HuH-7 (cell line): Measurements from ENCODE around the gene NHERF2.

Experiments
- DNase-seq: peaks from one replicate; pipeline ENCODE4 v3.0.0; 2011; ENCODE audit warnings: low spot score

Gene NHERF2

DNA sequence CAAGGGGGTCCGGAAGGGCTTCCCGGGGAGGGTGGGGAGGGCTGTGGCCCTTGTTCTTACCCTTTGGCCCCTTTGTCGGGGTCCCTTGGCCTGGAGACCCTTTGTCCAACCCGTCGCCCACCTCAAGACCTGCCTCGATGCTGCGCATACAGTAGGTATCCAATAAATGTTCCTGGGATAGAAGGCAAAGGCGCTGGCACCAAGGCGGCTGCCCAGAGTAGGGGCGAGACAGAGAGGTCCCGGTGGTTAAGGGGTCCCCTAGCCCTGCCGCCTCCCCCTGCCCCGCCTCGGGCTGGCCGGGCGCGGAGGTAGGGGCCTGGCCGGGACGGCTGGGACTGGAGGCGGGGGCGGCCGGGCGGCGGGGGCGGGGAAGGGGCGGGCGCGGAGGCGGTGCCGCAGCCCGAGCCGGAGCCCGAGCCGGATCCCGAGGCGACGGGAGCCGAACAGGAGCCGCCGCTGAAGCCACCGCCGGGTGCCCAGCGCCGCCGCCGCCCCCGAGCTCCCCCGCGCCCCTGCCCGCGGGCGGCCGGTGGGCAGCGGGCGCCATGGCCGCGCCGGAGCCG is at the start of gene NHERF2:
TSS of gene NHERF2 (plus strand) at position 442 of the 563 bp plus-strand sequence. CDS start at position 546, 104 bp downstream.
- peak; percentile 79 for DNase-seq

DNA sequence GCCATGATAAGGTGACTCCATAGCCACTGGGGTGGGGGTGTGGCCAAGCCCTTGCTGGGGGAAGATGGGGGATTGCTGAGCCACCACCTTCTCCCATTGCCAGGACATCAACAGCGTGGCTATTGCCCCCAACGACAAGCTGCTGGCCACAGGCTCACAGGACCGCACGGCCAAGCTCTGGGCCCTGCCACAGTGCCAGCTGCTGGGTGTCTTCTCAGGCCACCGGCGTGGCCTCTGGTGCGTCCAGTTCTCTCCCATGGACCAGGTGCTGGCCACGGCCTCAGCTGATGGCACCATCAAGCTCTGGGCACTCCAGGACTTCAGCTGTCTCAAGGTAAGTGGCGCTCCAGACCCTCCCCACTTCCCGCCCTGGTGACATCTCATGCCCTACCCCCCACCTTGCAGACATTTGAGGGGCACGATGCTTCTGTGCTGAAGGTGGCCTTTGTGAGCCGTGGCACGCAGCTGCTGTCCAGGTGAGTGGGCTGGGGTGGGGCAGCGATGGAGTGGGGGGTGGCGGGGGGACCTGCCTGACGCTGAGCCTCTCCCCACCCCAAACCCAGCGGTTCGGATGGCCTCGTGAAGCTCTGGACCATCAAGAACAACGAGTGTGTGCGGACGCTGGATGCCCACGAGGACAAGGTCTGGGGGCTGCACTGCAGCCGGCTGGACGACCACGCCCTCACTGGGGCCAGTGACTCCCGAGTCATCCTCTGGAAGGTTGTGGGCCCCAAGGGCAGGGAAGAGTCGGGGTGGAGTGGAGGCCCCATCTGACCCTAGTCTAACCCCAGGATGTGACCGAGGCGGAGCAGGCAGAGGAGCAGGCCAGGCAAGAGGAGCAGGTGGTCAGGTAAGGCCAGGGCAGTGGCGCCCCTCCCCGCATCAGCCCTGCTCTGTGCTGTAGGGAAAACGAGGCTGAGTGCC is 49.5 kb upstream of the NHERF2 start:
- no peak for DNase-seq

GRCh38 chr16:1977875-1978268 is 48.8 kb upstream of the NHERF2 start:
- no peak for DNase-seq

DNA sequence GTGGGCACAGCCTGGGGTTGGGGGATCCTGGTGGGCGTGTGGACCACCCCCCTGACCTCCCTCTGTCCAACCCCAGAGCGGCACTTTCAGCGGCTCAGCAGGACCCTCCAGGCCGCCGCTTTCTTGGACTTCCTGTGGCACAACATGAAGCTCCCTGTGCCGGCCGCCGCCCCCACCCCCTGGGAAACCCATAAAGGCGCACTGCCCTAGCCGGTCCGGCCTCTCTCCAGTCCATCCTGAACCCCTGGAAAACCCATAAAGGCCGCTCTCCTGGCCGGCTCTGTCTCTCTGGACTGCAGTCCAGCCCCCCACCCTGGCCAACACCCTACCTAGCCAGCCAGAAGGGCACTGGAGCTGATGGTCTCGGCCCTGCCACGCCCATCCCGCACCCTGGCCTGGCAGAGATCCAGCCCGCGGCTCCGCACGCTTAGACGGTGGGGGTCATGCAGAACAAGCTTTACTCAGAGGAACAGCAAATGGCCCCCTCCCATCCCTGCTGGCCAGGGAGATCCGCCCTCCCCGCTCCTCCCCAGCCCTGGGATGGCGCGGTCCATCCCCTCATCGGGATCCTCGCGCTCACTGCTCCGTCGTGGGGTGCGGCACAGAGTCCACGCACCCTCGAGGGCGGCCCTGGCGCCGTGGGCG is 48.1 kb upstream of the NHERF2 start:
- DNase-seq, result no peak

GRCh38 chr16:1979271-1980029 is 47.3 kb upstream of the NHERF2 start:
- DNase-seq, result no peak

DNA sequence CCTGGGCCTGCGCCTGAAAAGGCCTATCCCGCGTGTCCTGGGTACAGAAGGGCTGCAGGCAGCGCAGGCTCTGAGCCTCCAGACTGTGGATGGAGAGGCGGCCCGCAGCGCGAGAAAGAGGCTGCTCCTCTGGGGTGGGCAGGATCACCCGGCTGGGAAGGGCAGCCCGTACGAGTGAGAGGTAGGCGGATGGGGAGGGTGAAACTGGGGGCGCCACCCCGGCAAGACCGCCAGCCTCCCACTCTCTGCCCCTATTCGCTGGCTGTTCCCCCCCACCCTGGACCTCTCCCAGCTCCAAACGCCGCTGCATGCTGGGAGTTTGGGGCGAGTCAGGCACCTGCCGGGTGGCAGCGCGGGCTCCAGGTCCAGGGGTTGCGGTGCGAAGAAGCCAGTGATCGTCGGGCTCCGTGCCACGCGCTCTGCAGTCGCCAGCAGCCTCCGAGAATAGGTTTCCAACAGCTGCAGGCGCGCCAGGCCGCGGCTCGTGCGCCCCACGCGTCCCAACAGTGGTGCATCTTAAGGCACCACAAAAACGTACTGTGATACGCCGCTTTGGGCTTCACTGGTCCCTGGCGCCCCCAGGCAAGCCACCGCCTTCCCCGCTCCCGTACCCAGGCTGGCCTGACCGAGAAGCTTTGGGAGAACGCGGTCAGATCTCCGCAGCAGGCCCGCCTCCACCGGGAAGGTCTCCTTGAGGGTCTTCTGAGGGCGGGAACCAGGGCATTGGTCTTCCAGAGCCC is 46.5 kb upstream of the NHERF2 start:
- DNase-seq, result no peak

GRCh38 chr16:1980770-1981087 is 46.0 kb upstream of the NHERF2 start:
- DNase-seq, result no peak

GRCh38 chr16:1981398-1981836 is 45.3 kb upstream of the NHERF2 start, which contains the start of gene NOXO1:
Gene NOXO1, minus strand, starts transcription at chr16:1981469. Its CDS starts 290 bp downstream, at chr16:1981179.
- no peak for DNase-seq

- DNase-seq, result no peak
Observed at GRCh38 chr16:1982013-1982433, 44.7 kb upstream of the NHERF2 start.

DNA sequence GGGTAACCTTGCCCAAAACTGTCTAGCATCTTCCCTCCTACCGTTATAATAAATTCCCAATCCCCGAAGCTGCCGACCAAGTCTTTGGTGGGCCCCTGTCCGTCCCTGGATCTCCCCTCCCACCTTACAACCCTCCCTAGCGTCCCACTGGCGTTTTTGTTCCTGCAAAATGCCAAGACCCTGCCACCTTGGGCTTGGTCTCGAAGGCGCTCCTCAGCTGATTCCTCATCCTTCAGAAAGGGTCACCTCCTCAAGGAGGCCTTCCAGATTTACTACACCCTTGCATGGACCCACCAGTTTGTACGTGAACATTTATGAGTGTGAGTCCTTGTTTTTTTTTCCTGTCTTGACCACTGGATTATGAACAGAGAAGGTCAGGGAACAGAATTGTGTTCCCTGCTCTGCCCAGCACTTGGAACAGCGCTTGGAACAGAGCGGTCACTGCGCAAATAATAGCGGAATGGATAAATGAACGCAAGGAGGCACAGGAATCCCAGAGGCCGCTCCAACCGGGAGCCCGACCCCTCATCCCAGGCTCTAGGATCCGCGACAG is 43.6 kb upstream of the NHERF2 start:
- DNase-seq, result no peak

- DNase-seq, result peak; percentile 98
Observed at GRCh38 chr16:1983544-1984346, 43.0 kb upstream of the NHERF2 start, which contains the start of gene GFER. Gene GFER, plus strand, starts transcription at chr16:1984193. Its CDS starts 26 bp downstream, at chr16:1984219.

- peak; percentile 49 for DNase-seq
Observed at GRCh38 chr16:1984347-1985225, 42.1 kb upstream of the NHERF2 start.

- DNase-seq, result no peak
Observed at GRCh38 chr16:1985466-1986150, 41.1 kb upstream of the NHERF2 start.

DNA sequence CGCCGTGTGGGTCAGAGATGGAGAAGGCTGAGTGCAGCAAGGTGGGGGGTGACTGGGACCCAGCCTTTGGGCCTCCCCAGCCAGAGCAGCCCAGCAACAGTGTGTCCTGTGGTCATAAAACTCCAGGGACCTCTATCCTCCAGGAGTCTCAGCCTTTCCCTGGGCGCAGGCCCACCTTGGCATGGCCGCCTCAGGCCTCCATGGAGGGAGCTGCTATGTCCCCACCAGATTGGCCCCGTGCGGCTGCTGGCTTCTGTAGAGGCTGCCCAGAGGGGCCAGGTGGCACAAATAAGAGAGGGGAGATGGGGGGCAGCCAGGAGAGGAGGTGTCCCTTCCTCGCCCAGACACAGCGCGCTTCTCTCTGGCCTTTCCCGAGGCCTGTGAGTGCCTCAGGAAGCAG is 39.5 kb upstream of the NHERF2 start:
- DNase-seq, result no peak

DNA sequence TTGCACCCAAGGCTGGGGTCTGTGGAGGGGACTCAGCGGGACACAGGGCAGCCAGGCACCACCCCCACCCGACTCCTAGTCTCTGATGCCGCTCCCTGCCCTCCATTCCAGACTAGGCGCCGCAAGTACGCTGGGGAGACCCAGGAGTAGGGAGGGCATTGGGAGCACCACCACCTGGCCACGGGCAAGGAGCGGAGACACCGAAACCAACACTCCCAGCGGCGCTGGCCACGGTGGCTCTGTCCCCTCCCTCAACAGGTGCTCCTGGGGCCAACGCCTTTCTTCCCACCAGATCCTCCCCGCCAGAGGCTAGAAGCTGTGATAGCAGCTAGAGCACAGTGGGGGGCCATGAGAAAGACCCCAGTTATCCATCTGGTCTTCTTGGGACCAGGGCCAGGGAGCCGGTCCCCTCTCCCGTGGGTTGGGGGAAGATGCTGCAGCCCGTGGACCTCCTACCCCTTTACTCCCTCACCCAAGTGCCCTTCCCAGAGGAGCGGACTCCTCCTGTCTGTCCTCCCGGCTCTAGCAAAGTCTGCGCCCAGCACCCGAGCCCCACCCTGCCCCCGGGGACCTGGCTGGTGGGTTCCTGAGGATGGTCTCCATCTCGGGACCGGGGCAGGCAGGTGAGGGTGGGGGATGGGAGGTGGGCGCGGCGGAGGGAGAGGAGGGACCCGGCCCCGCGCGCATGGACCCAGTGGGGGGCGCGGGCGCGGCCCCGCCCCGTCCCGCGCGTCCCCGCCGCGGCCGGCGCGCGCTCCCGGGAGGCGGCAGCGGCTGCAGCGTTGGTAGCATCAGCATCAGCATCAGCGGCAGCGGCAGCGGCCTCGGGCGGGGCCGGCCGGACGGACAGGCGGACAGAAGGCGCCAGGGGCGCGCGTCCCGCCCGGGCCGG is 37.2 kb upstream of the NHERF2 start, which contains the start of gene SYNGR3:
TSS of gene SYNGR3 (plus strand) at position 762 of the 892 bp plus-strand sequence. CDS start 133 bp downstream, outside the sequence.
- DNase-seq, result no peak

GRCh38 chr16:1990101-1990350 is 36.7 kb upstream of the NHERF2 start:
- no peak for DNase-seq

GRCh38 chr16:1990351-1991134 is 36.2 kb upstream of the NHERF2 start:
- peak; percentile 73 for DNase-seq
